ENCODE measurements around the gene IL1RL2.

Gene IL1RL2

DNA sequence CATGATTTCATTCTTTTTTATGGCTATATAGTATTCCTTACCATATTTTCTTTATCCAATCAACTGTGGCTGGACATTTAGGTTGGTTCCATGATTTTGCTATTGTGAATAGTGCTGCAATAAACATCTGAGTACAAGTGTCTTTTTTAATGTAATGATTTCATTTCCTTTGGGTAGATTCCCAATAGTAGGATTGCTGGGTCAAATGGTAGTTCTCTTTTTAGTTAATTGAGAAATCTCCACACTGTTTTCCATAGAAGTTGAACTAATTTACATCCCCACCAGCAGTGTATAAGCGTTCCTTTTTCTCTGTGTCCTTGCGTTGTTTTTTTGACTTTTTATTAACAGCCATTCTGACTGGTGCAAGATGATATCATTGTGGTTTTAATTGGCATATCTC is 65.4 kb downstream of the IL1RL2 start:
- Mint-ChIP-seq H3K4me1 (ENCODE audit: low read depth) (peaks cover 51% of the 10 kb centered on the region), H3K9me3 (peaks cover 3% of the 10 kb centered on the region), H3K27me3 (ENCODE audit: low read depth) (no peaks in the 10 kb centered on the region), H3K36me3 (ENCODE audit: low read depth) (peaks cover 11% of the 10 kb centered on the region), H3K27ac (peak overlapping the region; percentile 79), H3K4me3 (no peak overlapping the region)

DNA sequence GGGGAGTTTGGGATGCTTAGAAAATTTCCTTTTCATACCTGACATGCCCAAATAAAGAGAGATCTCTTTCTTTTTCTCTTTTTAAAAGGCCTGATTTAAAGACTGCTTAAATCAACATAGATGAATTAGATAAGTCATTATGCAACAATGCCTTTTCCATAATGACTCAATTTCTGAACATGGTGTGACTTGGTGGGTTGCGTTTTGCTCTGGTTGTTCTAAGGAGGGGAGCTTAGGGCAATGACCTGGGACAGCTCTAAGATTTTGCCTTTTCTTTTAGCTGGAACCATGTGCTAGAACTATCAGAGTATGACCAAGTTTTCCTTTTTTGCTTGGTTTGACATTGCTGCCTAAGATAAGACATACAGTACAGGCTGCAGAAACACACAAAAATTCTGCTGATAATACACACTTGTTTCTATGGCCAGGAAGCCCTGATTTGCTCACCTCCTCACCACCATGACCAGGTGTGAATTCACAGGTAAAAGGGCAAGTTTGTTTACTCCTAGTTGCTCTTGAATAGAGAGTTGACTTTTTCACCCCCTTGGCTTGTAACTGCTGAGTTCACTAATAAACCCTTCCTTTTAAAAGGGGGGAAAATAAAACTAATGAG is 66.4 kb downstream of the IL1RL2 start:
- Mint-ChIP-seq H3K27me3 (ENCODE audit: low read depth) (no peaks in the 10 kb centered on the region), H3K4me1 (ENCODE audit: low read depth) (peaks cover 61% of the 10 kb centered on the region), H3K9me3 (peaks cover 3% of the 10 kb centered on the region), H3K27ac (peak overlapping the region; percentile 79), H3K4me3 (peak overlapping the region; percentile 44), H3K36me3 (ENCODE audit: low read depth) (peaks cover 11% of the 10 kb centered on the region)

DNA sequence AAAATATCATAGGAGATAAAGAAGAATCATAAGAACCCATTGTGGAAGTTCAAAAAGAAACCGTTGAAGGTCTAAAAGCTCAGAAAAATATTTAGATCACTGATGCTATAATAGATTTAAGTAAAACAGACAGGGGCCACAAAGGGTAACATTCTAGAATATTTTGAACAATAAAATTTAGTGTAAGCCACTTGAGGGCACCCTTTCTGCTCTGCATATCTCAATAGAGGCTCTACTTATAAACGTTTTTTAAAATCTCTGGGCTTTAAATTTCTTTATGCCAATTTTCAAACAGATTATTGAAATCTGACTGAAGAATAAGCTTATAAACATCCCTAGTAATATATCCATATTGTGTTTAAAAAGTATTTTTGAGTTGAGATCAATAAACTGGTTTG is 66.9 kb downstream of the IL1RL2 start:
- Mint-ChIP-seq H3K9me3 (peaks cover 6% of the 10 kb centered on the region), H3K4me3 (peak overlapping the region; percentile 44), H3K36me3 (ENCODE audit: low read depth) (peaks cover 14% of the 10 kb centered on the region), H3K27me3 (ENCODE audit: low read depth) (no peaks in the 10 kb centered on the region), H3K27ac (peak overlapping the region; percentile 81), H3K4me1 (ENCODE audit: low read depth) (peaks cover 66% of the 10 kb centered on the region)

DNA sequence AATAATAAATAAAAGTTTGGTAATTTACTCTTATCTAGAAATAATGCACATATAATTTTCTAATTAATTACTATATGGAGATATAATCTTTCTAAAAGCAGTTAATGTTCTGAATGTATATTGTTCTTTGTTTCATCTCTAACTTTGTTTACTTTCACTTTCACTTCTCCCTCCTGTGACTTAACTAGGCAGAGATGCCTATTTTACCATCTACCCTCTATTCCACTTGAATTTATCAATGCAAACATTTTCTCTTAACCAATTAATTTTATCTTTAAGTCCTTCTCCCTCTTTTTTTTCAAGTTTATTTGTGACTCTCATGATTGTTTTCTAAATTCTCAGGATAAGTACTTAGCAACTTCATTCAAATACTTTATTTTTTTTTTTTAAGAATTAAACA is 69.5 kb downstream of the IL1RL2 start:
- peaks cover 67% of the 10 kb centered on the region for H3K4me1 Mint-ChIP-seq (ENCODE audit: low read depth)
- H3K9me3 Mint-ChIP-seq, result peaks cover 6% of the 10 kb centered on the region
- peak overlapping the region; percentile 23 for H3K4me3 Mint-ChIP-seq
- H3K36me3 Mint-ChIP-seq (ENCODE audit: low read depth), result peaks cover 15% of the 10 kb centered on the region
- H3K27me3 Mint-ChIP-seq (ENCODE audit: low read depth), result no peaks in the 10 kb centered on the region
- H3K27ac Mint-ChIP-seq, result peak overlapping the region; percentile 100

DNA sequence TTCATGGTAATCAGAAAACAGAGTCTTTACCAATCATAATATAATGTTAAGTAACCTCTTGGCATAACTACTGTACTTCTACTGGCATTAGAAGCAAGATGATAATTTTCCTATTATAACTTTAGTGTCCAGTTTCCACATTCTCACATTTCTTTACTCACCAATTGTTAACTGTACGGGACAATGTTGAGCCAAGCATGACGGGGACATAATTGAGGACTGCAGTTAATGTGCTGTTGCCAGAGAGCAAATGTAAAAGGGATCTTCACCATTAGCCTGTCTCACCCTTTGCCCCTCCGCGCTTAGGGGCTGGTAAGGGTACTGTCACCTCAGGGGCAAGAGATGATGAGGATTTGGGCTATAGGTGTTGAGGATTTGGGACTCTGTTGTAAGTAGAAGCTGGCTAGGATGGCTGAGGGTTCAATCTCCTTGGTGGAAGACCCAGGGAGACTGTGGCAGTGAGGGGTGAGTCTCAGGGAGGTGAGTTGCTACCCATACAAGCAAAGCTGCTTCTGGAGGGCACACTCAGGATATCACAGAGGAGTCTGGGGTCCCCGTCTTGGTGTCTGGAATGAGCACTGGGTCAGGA is 70.1 kb downstream of the IL1RL2 start:
- Mint-ChIP-seq H3K27ac (peak overlapping the region; percentile 100), H3K27me3 (ENCODE audit: low read depth) (no peaks in the 10 kb centered on the region), H3K36me3 (ENCODE audit: low read depth) (peaks cover 15% of the 10 kb centered on the region), H3K4me3 (no peak overlapping the region), H3K4me1 (ENCODE audit: low read depth) (peaks cover 63% of the 10 kb centered on the region), H3K9me3 (peaks cover 6% of the 10 kb centered on the region)

DNA sequence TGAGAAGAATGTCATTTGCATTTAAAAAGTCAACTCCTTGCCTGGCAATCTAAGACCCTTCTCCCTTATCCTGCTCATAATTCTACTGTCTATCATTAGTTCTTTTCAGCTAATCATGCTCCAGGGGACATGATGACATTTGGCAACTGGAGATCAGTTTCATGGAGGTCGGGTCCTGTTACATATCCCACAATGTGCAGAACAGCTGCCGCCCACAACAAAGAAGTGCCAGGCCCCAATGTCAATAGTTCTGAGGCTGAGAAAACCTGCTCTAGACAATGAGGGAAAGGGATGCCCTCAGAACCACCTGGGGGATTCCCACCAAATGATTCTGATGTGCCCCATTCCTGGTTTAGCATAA is 71.2 kb downstream of the IL1RL2 start:
- H3K4me3 Mint-ChIP-seq, result peak overlapping the region; percentile 12
- peak overlapping the region; percentile 100 for H3K27ac Mint-ChIP-seq
- no peaks in the 10 kb centered on the region for H3K27me3 Mint-ChIP-seq (ENCODE audit: low read depth)
- peaks cover 13% of the 10 kb centered on the region for H3K36me3 Mint-ChIP-seq (ENCODE audit: low read depth)
- peaks cover 53% of the 10 kb centered on the region for H3K4me1 Mint-ChIP-seq (ENCODE audit: low read depth)
- H3K9me3 Mint-ChIP-seq, result peaks cover 3% of the 10 kb centered on the region

DNA sequence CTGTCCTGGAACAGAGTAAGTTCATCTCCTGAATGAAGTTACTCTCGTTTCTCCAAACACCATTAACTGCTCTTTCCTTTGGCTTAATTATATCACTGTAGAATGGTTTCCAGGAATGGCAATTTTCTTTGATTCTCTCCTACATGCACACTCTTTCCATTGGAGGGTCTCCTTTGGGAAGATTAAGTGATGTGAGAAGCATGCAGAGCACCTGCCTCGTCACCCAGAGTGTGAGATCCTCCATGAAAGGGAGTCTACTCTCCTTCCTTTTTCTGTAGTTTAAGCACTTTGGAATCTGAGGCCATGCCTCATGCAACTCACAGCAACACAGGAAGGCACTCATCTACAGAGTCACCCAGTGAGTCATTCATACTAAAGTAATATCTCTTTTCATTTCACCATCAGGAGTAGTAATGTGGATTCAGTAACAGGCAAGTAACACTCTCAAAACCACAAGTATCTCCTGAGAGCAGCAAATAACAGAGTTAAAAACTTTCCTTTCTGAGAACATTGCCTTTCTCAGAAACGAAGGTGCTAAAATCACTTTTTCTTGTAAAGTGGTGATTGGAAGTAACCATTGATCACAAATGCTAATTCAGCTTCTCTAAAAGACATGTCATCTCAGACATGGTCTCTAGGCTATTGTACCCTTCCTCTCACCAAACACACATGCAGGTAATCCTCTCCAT is 71.7 kb downstream of the IL1RL2 start:
- Mint-ChIP-seq H3K4me3 (peak overlapping the region; percentile 77), H3K4me1 (ENCODE audit: low read depth) (peaks cover 48% of the 10 kb centered on the region), H3K36me3 (ENCODE audit: low read depth) (peaks cover 13% of the 10 kb centered on the region), H3K9me3 (peaks cover 3% of the 10 kb centered on the region), H3K27me3 (ENCODE audit: low read depth) (no peaks in the 10 kb centered on the region), H3K27ac (peak overlapping the region; percentile 100)

DNA sequence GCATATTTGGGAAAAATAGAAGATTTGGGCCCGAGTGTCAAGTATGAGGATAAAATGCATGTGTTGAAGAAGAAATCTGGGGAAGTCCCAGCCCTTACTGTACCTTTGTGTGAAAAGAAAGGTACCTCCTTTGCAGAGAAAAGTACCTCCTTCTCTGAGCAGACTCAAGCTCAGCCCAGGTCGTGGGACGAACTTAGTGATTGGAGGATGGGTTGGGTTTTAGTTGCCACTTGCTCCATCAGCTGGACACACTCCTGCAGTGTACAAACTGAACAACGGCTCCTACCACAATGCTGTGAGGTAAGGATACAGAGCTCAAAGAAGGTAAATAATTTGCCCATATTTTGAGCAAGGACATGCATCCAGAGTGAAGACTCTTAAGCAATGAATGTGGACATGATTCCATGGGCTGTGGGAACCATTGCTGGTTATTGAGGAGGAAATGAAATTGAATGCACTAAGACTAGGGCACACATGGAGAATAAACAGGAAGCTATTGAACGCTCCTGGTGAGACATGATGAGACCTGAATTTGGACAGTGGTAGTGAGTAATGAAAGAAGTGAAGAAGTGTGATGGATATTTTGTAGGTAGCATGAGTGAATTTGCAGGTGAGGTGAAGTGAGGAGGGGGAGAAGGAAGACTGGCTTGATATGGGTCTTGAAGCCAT is 74.8 kb downstream of the IL1RL2 start:
- H3K27me3 Mint-ChIP-seq (ENCODE audit: low read depth), result no peaks in the 10 kb centered on the region
- H3K9me3 Mint-ChIP-seq, result peaks cover 3% of the 10 kb centered on the region
- H3K4me1 Mint-ChIP-seq (ENCODE audit: low read depth), result peaks cover 48% of the 10 kb centered on the region
- H3K36me3 Mint-ChIP-seq (ENCODE audit: low read depth), result peaks cover 11% of the 10 kb centered on the region
- H3K4me3 Mint-ChIP-seq, result no peak overlapping the region
- no peak overlapping the region for H3K27ac Mint-ChIP-seq

DNA sequence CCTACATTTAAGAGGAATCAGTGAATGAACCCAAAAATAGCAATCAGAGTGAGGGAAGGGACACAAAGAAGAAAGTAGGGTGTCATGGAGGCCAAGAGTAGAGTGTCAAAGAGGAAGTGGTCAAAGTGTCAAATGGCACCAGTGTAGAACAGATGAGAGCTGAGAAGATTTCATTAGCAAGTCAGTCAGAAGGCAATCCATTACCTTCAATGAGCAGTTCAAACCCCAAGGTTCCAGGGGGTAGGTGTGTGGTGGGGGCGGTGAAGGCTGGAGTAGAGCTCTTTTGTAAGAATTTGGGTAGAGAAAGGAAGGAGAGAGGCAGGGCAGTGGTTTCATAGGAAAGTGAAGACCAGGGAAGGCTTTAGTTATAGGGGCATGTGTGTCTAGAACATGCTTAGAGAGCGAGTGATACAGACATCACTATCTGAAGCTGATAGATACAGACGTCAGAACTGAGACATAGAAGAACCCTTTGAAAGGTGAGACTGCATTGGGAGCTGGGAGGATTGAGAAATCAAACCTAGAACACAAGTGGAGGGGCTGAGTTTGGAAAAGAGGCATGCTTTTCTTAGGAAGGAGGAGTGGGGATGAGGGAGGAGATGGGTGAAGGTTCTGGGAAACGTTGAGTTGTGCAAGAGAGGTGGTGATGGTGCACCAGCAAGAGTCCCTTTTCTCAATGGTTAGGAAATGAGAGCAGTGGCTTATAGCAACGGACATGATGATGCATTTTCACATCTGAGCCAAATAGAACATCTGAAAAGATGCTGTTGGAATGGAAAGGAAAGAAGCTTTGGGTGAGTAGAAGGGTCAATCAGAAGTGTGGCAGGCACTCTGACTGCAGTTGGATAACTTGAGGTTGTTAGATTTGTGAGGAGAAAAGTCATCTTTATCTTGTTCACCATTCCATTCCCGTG is 75.7 kb downstream of the IL1RL2 start:
- Mint-ChIP-seq H3K4me1 (ENCODE audit: low read depth) (peaks cover 42% of the 10 kb centered on the region), H3K9me3 (peaks cover 3% of the 10 kb centered on the region), H3K27me3 (ENCODE audit: low read depth) (no peaks in the 10 kb centered on the region), H3K27ac (no peak overlapping the region), H3K4me3 (no peak overlapping the region), H3K36me3 (ENCODE audit: low read depth) (peaks cover 11% of the 10 kb centered on the region)

DNA sequence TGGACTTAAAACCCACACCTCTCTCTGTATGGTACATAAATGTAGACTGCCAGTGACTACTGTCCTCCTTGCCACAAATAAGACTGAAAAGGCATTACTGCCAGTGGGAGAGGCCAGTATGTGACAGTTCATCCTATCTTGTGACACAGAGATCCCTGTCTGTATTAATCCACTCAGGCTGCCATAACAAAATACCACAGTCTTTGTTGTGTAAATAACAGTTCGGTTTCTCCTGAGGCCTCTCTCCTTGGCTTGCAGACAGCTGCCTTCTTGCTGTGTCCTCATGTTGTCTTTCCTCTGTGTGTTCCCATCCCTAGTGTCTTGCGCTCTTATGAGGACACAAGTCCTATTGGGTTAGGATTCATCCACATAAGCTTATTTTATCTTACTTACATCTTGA is 78.1 kb downstream of the IL1RL2 start:
- Mint-ChIP-seq H3K4me3 (peak overlapping the region; percentile 3), H3K27ac (peak overlapping the region; percentile 27), H3K4me1 (ENCODE audit: low read depth) (peaks cover 24% of the 10 kb centered on the region), H3K36me3 (ENCODE audit: low read depth) (peaks cover 12% of the 10 kb centered on the region), H3K9me3 (no peaks in the 10 kb centered on the region), H3K27me3 (ENCODE audit: low read depth) (no peaks in the 10 kb centered on the region)

DNA sequence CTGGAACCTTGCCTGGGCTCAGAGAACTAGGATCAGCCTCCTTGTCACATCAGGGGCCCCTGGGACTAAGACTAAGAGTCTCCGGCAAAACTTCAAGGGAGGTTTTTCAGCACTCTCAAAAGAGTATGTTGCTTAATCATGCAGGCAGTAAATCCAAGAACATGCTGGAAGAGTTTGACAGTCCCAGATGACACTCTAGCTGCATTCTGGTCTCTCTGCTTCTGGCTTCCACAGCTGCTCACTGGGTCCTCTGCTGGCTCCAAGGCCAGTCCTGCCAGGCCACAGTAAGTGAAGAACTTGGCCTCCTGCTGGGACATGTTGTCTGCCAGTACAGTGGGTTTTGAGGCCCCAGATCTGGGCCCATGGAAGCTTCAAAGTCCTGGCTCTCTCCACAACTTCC is 79.4 kb downstream of the IL1RL2 start:
- Mint-ChIP-seq H3K27me3 (ENCODE audit: low read depth) (no peaks in the 10 kb centered on the region), H3K4me1 (ENCODE audit: low read depth) (peaks cover 37% of the 10 kb centered on the region), H3K9me3 (no peaks in the 10 kb centered on the region), H3K27ac (no peak overlapping the region), H3K4me3 (no peak overlapping the region), H3K36me3 (ENCODE audit: low read depth) (peaks cover 19% of the 10 kb centered on the region)

DNA sequence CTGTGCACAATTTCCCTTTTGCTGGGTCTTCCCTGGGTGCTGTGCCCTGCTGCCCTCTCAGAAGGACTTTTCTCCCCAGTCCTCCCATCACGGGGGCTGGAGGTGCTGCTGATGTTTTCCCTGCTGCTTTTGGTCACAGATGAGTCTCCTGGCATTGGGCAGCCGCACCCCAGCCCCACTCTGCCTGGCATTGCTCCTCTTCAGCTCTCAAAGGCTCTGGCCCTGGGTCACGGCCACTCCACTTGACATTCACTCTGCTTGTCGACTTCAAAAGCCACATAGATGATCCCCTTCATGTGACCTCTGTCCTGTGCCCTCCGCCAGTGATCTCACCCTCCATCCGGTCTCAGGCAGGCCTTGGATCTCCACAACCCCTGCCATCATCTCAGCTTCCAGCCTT is 81.0 kb downstream of the IL1RL2 start:
- Mint-ChIP-seq H3K36me3 (ENCODE audit: low read depth) (peaks cover 24% of the 10 kb centered on the region), H3K27me3 (ENCODE audit: low read depth) (no peaks in the 10 kb centered on the region), H3K4me1 (ENCODE audit: low read depth) (peaks cover 48% of the 10 kb centered on the region), H3K4me3 (no peak overlapping the region), H3K27ac (no peak overlapping the region), H3K9me3 (no peaks in the 10 kb centered on the region)

DNA sequence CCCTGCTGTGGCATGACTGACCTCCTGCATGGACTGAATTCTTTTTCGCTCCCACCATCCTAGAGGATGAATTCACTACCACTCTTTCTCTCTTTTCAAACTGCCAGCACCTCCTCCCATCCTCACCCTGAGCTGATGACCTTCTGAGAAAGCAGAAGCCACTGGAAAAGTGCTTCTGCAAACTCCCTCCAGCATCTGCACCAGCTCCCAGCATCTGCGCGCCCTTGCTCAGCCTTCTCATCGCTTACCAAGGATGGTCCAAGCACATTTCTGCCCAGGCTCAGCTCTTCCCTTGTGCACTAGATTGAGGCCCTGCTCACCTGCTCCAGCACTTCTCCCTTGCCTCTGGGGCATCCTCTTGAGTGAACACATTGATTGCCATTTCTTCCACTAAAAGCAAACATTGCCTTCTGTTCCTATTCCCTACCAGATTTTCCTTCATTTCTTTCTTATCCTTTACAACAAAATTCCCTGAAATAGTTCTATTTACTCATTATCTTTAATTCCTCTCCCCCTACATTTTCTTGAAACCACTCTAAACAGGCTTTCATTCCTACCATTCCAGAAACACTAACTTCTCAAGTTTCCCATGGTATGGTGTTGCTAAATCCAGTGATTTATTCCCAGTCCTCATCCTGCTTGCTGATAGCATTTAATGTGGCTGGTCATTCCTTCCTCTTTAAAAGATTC is 81.8 kb downstream of the IL1RL2 start:
- Mint-ChIP-seq H3K9me3 (peaks cover 2% of the 10 kb centered on the region), H3K36me3 (ENCODE audit: low read depth) (peaks cover 26% of the 10 kb centered on the region), H3K27ac (no peak overlapping the region), H3K27me3 (ENCODE audit: low read depth) (no peaks in the 10 kb centered on the region), H3K4me3 (no peak overlapping the region), H3K4me1 (ENCODE audit: low read depth) (peaks cover 49% of the 10 kb centered on the region)

DNA sequence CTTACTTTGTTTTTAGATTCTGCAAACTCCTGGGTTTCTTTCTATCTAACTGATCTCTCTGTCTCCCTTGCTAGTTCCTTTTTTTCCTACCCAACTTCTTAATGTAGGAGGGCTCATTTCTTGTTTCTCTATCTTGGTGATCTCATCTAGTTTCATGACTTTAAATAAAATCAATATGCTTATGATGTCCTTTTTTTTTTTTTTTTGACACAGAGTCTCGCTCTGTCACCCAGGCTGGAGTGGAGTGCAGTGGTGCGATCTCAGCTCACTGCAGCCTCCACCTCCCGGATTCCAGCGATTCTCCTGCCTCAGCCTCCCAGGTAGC is 82.3 kb downstream of the IL1RL2 start:
- Mint-ChIP-seq H3K36me3 (ENCODE audit: low read depth) (peaks cover 30% of the 10 kb centered on the region), H3K27me3 (ENCODE audit: low read depth) (no peaks in the 10 kb centered on the region), H3K4me1 (ENCODE audit: low read depth) (peaks cover 51% of the 10 kb centered on the region), H3K9me3 (peaks cover 7% of the 10 kb centered on the region), H3K27ac (peak overlapping the region; percentile 0), H3K4me3 (no peak overlapping the region)
